IMR-90 (cell line): Measurements from ENCODE around the gene PREP. TPM values are rescaled to one million over a fixed set of nuclear protein-coding genes. Genes with fewer than 3 reads are reported as not detected.

ENCODE experiments used
- ATAC-seq: fragments of 200-7000 bp; cut with Tn5 transposase; 2 replicates; pipeline ENCODE4 v1.9.1; 2020; ENCODE audit warnings: low read depth, mild to moderate bottlenecking, moderate library complexity
- BruUV-seq: library from RNA; stranded (reverse); fragments of 400-500 nt; replicated peaks from 2 replicates; lab custom pipeline; 2021; lab: Mats Ljungman, UMichigan
- CTCF ChIA-PET: fragments of 300-600 bp; formaldehyde crosslinking; extraction: SDS; loops from one replicate; lab custom pipeline; 2021; ENCODE audit warnings: antibody characterized with exemption; lab: Yijun Ruan, JAX
- POLR2A ChIA-PET: fragments of 300-600 bp; sonication (Branson Sonifier 250); formaldehyde crosslinking; loops from one replicate; lab custom pipeline; 2022; ENCODE audit warnings: antibody characterized with exemption; ENCODE audit not compliant: unreplicated experiment; lab: Charles Lee
- DNase-seq: peaks from one replicate; pipeline ENCODE4 v3.0.0; 2013
- H2AFZ ChIP-seq: replicated peaks from 2 replicates; pipeline ENCODE3; 2013; ENCODE audit warnings: low read length, mild to moderate bottlenecking; ENCODE audit not compliant: poor library complexity
- H2AK5ac ChIP-seq: 2 replicates; pipeline ENCODE4 v1.6.1; 2013; ENCODE audit warnings: low read depth, low read length, inconsistent platforms
- H2AK9ac ChIP-seq: replicated peaks from 2 replicates; pipeline ENCODE3; 2013; ENCODE audit warnings: mild to moderate bottlenecking, low read depth, low read length, moderate library complexity; ENCODE audit not compliant: poor library complexity
- H2BK120ac ChIP-seq: 2 replicates; pipeline ENCODE4 v1.6.1; 2013; ENCODE audit warnings: low read depth, low read length, inconsistent platforms
- H2BK15ac ChIP-seq: 3 replicates; pipeline ENCODE4 v1.6.1; 2013; ENCODE audit warnings: low read depth, low read length, inconsistent platforms
- H2BK20ac ChIP-seq: 2 replicates; pipeline ENCODE4 v1.6.1; 2013; ENCODE audit warnings: low read depth, mild to moderate bottlenecking, inconsistent platforms, low read length, moderate library complexity
- H2BK5ac ChIP-seq: 2 replicates; pipeline ENCODE4 v1.6.1; 2013; ENCODE audit warnings: mild to moderate bottlenecking, low read depth, low read length, inconsistent platforms; ENCODE audit not compliant: poor library complexity, severe bottlenecking
- H3K14ac ChIP-seq: replicated peaks from 2 replicates; pipeline ENCODE4 v1.6.1; 2013; ENCODE audit warnings: low read depth, low read length, inconsistent platforms
- H3K18ac ChIP-seq: 2 replicates; pipeline ENCODE4 v1.6.1; 2013; ENCODE audit warnings: low read depth, low read length, control low read depth
- H3K23ac ChIP-seq: 2 replicates; pipeline ENCODE4 v1.6.1; 2013; ENCODE audit warnings: low read depth, low read length, inconsistent platforms
- H3K27ac ChIP-seq: 2 replicates; pipeline ENCODE4 v1.5.1; 2013; ENCODE audit warnings: mild to moderate bottlenecking, control low read depth, low read length; ENCODE audit not compliant: insufficient read depth
- H3K27me3 ChIP-seq: 2 replicates; pipeline ENCODE4 v1.6.1; 2013; ENCODE audit warnings: low read length; ENCODE audit not compliant: control insufficient read depth, insufficient read depth
- H3K36me3 ChIP-seq: 2 replicates; pipeline ENCODE4 v1.6.1; 2013; ENCODE audit warnings: low read length, mixed read lengths; ENCODE audit not compliant: control insufficient read depth, insufficient read depth
- H3K4ac ChIP-seq: 2 replicates; pipeline ENCODE4 v1.6.1; 2013; ENCODE audit warnings: low read depth, low read length, inconsistent platforms
- H3K4me1 ChIP-seq: 2 replicates; pipeline ENCODE4 v1.6.1; 2013; ENCODE audit warnings: low read length, mixed read lengths; ENCODE audit not compliant: control insufficient read depth, insufficient read depth
- H3K4me2 ChIP-seq: 2 replicates; pipeline ENCODE4 v1.6.1; 2013; ENCODE audit warnings: low read depth, mild to moderate bottlenecking, control low read depth, low read length, moderate library complexity
- H3K4me3 ChIP-seq: 2 replicates; pipeline ENCODE4 v1.5.1; 2013; ENCODE audit warnings: low read depth, mild to moderate bottlenecking, control low read depth, low read length, moderate library complexity; ENCODE audit not compliant: insufficient read depth
- H3K56ac ChIP-seq: 2 replicates; pipeline ENCODE4 v1.6.1; 2013; ENCODE audit warnings: low read length, inconsistent platforms; ENCODE audit not compliant: insufficient read depth; ENCODE audit errors: extremely low read depth
- H3K79me1 ChIP-seq, 2 experiments: 2 replicates each; pipeline ENCODE4 v1.6.1; 2013; ENCODE audit warnings: low read length in 2 of 2, inconsistent platforms in 1 of 2, low read depth in 1 of 2
- H3K9ac ChIP-seq: 2 replicates; pipeline ENCODE4 v1.6.1; 2013; ENCODE audit warnings: low read depth, low read length, control low read depth
- H3K9me1 ChIP-seq: 2 replicates; pipeline ENCODE4 v1.6.1; 2013; ENCODE audit warnings: low read length, inconsistent platforms; ENCODE audit not compliant: insufficient read depth
- H3K9me3 ChIP-seq: 2 replicates; pipeline ENCODE4 v1.6.1; 2013; ENCODE audit warnings: low read length; ENCODE audit not compliant: control insufficient read depth, insufficient read depth
- H4K20me1 ChIP-seq: 2 replicates; pipeline ENCODE4 v1.6.1; 2013; ENCODE audit warnings: low read length, inconsistent platforms; ENCODE audit not compliant: insufficient read depth
- H4K5ac ChIP-seq: 2 replicates; pipeline ENCODE4 v1.6.1; 2013; ENCODE audit warnings: mild to moderate bottlenecking, low read depth, low read length, control low read depth
- H4K8ac ChIP-seq, 2 experiments: 2 replicates each; pipeline ENCODE4 v1.6.1; 2013; ENCODE audit warnings: low read depth in 2 of 2, low read length in 2 of 2, control low read depth in 1 of 2, inconsistent platforms in 1 of 2
- H4K91ac ChIP-seq: 2 replicates; pipeline ENCODE4 v1.6.1; 2013; ENCODE audit warnings: low read depth, low read length, inconsistent platforms; ENCODE audit not compliant: insufficient read depth
- BHLHE40 ChIP-seq: fragments of 150-350 bp; IDR thresholded peaks from 2 replicates; pipeline ENCODE4 v1.6.1; 2016; ENCODE audit warnings: mild to moderate bottlenecking, low read depth, low read length
- MAFK ChIP-seq: IDR thresholded peaks from 2 replicates; pipeline ENCODE4 v1.6.1; 2012; ENCODE audit warnings: low read depth, low read length, improper control_type of control experiment
- MAZ ChIP-seq: IDR thresholded peaks from 2 replicates; pipeline ENCODE4 v1.6.1; 2012; ENCODE audit warnings: low read depth, mild to moderate bottlenecking, low read length, improper control_type of control experiment, moderate library complexity, borderline replicate concordance
- NFE2L2 ChIP-seq: fragments of 150-350 bp; IDR thresholded peaks from 2 replicates; pipeline ENCODE4 v1.6.1; 2016; ENCODE audit warnings: low read depth, mild to moderate bottlenecking, low read length
- RAD21 ChIP-seq: IDR thresholded peaks from 2 replicates; pipeline ENCODE4 v1.6.1; 2012; ENCODE audit warnings: low read length, improper control_type of control experiment
- RFX5 ChIP-seq: IDR thresholded peaks from 2 replicates; pipeline ENCODE4 v1.8.0; 2012; ENCODE audit warnings: low read depth, mild to moderate bottlenecking, low read length, moderate library complexity
- SMC3 ChIP-seq: fragments of 150-350 bp; IDR thresholded peaks from 2 replicates; pipeline ENCODE4 v1.6.1; 2016; ENCODE audit warnings: low read depth, mild to moderate bottlenecking, antibody characterized with exemption, low read length, moderate library complexity
- USF2 ChIP-seq: fragments of 150-350 bp; IDR thresholded peaks from 2 replicates; pipeline ENCODE4 v1.6.1; 2017; ENCODE audit warnings: mild to moderate bottlenecking, antibody characterized with exemption, low read length, low read depth
- WGBS, 2 experiments: methylation state at CpG; one replicate each; pipeline versions ENCODE4 v1.1.5 to v1.1.7; 2013; ENCODE audit warnings: missing lambda C conversion rate in 2 of 2; ENCODE audit not compliant: insufficient read length in 1 of 2; ENCODE audit errors: extremely low coverage in 2 of 2; 5-methylcytosine and 5-hydroxymethylcytosine counted together
- dilution Hi-C: fragments of 300-500 bp; cut with HindIII; formaldehyde crosslinking; loops from one replicate; pipeline ENCODE4 v1.14.3; 2018; ENCODE audit warnings: low sequenced_read_pairs; ENCODE audit not compliant: unreplicated experiment
- in situ Hi-C: fragments of 300-500 bp; cut with MboI; formaldehyde crosslinking; loops from 3 replicates; pipeline ENCODE4 v1.14.3; 2019; ENCODE audit warnings: low sequenced_read_pairs, inconsistent platforms, mixed read lengths
- intact Hi-C: fragments of 100-400 bp; cut with micrococcal nuclease; formaldehyde crosslinking; loops from 2 replicates; pipeline ENCODE4 v1.10.0; 2022
- polyA plus RNA-seq, 3 experiments: library from polyadenylated mRNA; depleted of rRNA; stranded (reverse); fragments of >200 nt; gene quantifications; 2 replicates each; pipeline ENCODE4 v1.2.3, GENCODE V29; 2012; ENCODE audit warnings: low replicate concordance in 1 of 3
- total RNA-seq: library from RNA; depleted of rRNA; stranded (reverse); fragments of >200 nt; gene quantifications from 2 replicates; pipeline ENCODE4 v1.2.3, GENCODE V29; 2012
- TF ChIP-seq, protein P1 (sequence below): fragments of 150-350 bp; IDR thresholded peaks from 2 replicates; pipeline ENCODE4 v1.6.1; 2016; ENCODE audit warnings: low read depth, mild to moderate bottlenecking, low read length, moderate library complexity, borderline replicate concordance

Gene PREP
- total and polyA plus RNA-seq, 2 of the 4 experiments (the other 2 are of a cell fraction) = 21.0 to 25.7 TPM

GRCh38 chr6:105259913-105260889, 142.7 kb downstream of the PREP start:
- no peak overlapping the region for H3K18ac ChIP-seq
- no peak overlapping the region for H2AK9ac ChIP-seq
- H3K23ac ChIP-seq = no peak overlapping the region
- H4K20me1 ChIP-seq = no peaks in the 10 kb centered on the region
- H3K27me3 ChIP-seq = no peaks in the 10 kb centered on the region
- H3K14ac ChIP-seq = no peak overlapping the region
- no peaks in the 10 kb centered on the region for H3K9me3 ChIP-seq
- no peak overlapping the region for H3K4me2 ChIP-seq
- H3K4ac ChIP-seq = no peak overlapping the region
- ATAC-seq (no peak), DNase-seq (no peak)
- WGBS, 2 experiments = 100% methylated on average over 1 of the region's 13 CpGs; no CpG with 5 or more reads in 1 of the 2 experiments
- no peaks in the 10 kb centered on the region for H3K36me3 ChIP-seq
- H2BK20ac ChIP-seq = no peak overlapping the region
- BruUV-seq = no TSS peak
- TF ChIP-seq RFX5 = no peak
- TF ChIP-seq BHLHE40 = no peak
- no peak for TF ChIP-seq USF2
- TF ChIP-seq MAZ = no peak
- TF ChIP-seq NFE2L2 = no peak
- no peak for TF ChIP-seq SMC3
- TF ChIP-seq MAFK = no peak
- TF ChIP-seq, protein P1, sequence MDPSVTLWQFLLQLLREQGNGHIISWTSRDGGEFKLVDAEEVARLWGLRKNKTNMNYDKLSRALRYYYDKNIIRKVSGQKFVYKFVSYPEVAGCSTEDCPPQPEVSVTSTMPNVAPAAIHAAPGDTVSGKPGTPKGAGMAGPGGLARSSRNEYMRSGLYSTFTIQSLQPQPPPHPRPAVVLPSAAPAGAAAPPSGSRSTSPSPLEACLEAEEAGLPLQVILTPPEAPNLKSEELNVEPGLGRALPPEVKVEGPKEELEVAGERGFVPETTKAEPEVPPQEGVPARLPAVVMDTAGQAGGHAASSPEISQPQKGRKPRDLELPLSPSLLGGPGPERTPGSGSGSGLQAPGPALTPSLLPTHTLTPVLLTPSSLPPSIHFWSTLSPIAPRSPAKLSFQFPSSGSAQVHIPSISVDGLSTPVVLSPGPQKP = no peak
- no peak for TF ChIP-seq RAD21
- no peak overlapping the region for H2BK120ac ChIP-seq
- H2AK5ac ChIP-seq = no peak overlapping the region
- H2BK5ac ChIP-seq = no peak overlapping the region
- H4K5ac ChIP-seq = no peak overlapping the region
- dilution Hi-C loops (no loop called here), in situ Hi-C loops (no loop called here), intact Hi-C loops (no loop called here)
- POLR2A ChIA-PET = no interaction called here
- H3K9me1 ChIP-seq = no peaks in the 10 kb centered on the region
- no peak overlapping the region for H2AFZ ChIP-seq
- H3K79me1 ChIP-seq = no peaks in the 10 kb centered on the region
- H3K4me3 ChIP-seq = no peak overlapping the region
- CTCF ChIA-PET = no interaction called here
- H4K8ac ChIP-seq = no peak overlapping the region
- H3K56ac ChIP-seq = no peak overlapping the region
- no peak overlapping the region for H3K9ac ChIP-seq
- no peak overlapping the region for H4K91ac ChIP-seq
- H2BK15ac ChIP-seq = no peak overlapping the region
- no peak overlapping the region for H3K27ac ChIP-seq
- H3K4me1 ChIP-seq = no peaks in the 10 kb centered on the region
